Islet of Langerhans (tissue), 1 donor: ENCODE results near the gene HOXC12.

ENCODE experiments used
- FAIRE-seq: peaks from one replicate; lab custom pipeline; 2011; peaks lifted over from hg19 to GRCh38; lab: Jason Lieb, UNC

Gene HOXC12

GRCh38 chr12:53940443-53941014 lies 14.2 kb upstream of the HOXC12 start:
- no peak for FAIRE-seq

GRCh38 chr12:53941187-53941586 lies 13.5 kb upstream of the HOXC12 start:
- no peak for FAIRE-seq

GRCh38 chr12:53941750-53942149 lies 13.0 kb upstream of the HOXC12 start:
- no peak for FAIRE-seq

GRCh38 chr12:53942467-53942997 lies 12.2 kb upstream of the HOXC12 start:
- FAIRE-seq, result no peak

- no peak for FAIRE-seq
Measured at GRCh38 chr12:53944209-53944608, 10.5 kb upstream of the HOXC12 start.

- FAIRE-seq, result no peak
Measured at GRCh38 chr12:53944907-53945847, 9.5 kb upstream of the HOXC12 start.

GRCh38 chr12:53947743-53948142 lies 7.0 kb upstream of the HOXC12 start:
- no peak for FAIRE-seq

GRCh38 chr12:53948650-53949593 lies 5.8 kb upstream of the HOXC12 start:
- no peak for FAIRE-seq

- no peak for FAIRE-seq
Measured at GRCh38 chr12:53949631-53950436, 4.9 kb upstream of the HOXC12 start.

- FAIRE-seq, result no peak
Measured at GRCh38 chr12:53950437-53950773, 4.3 kb upstream of the HOXC12 start.

- no peak for FAIRE-seq
Measured at GRCh38 chr12:53950789-53951576, 3.7 kb upstream of the HOXC12 start.

- FAIRE-seq, result no peak
Measured at GRCh38 chr12:53951577-53952334, 2.9 kb upstream of the HOXC12 start.

- no peak for FAIRE-seq
Measured at GRCh38 chr12:53952335-53952694, 2.4 kb upstream of the HOXC12 start.

- no peak for FAIRE-seq
Measured at GRCh38 chr12:53952871-53953734, 1.6 kb upstream of the HOXC12 start.

GRCh38 chr12:53953831-53954693 lies 641 bp upstream of the HOXC12 start:
- FAIRE-seq, result no peak

- FAIRE-seq, result no peak
Measured at GRCh38 chr12:53955036-53955775, 503 bp downstream of the HOXC12 start.

GRCh38 chr12:53955776-53956250 lies 1.1 kb downstream of the HOXC12 start:
- no peak for FAIRE-seq
